Measurements from ENCODE around the gene GFM2.
A peak's percentile ranks its signal among the peaks of the same experiment; 100 is the strongest.
"Not testable (repeated sequence)": the region's sequence is repeated elsewhere in the genome, so short reads cannot be mapped to it uniquely, and the experiment has no call there.

GFM2 gene

DNA sequence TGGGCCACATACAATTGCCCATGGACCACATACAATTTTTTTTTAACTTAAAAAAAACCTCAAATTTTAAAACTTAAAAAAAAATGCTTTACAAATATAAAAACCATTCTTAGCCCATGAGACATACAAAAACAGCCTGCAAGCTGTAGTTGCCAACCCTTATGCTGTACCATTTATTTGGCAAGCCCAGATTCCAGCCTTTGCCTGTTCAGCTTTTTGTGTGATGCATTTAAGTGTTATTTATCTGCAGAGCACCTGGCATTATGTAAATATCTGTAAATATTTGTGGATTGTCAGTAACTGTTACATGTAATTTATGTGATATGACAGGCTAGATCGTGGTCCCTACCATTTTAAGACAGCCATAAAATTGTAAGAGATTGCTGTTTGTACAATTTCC is 49.3 kb downstream of the GFM2 start:
- DNase-seq: no peak

DNA sequence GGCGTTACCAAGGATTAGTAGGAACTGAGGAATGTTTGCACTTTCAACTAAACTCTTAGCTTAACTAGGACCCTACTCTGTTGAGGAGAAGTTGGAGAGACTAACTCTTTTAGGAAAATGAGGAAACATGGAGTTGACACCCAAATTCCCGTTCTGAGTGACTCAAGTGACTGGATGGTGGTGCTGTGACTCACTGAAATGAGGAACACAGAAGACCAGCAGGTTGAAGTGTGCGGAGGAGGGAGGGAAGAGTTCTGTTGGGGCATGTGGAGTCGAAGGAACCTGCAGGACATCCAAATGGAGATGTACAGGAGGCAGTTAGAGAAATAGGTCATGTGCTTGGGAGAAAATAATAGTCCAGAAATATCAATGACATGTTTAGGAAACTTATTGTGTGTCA is 73.7 kb downstream of the GFM2 start:
- DNase-seq: peak; percentile 56 to 69

DNA sequence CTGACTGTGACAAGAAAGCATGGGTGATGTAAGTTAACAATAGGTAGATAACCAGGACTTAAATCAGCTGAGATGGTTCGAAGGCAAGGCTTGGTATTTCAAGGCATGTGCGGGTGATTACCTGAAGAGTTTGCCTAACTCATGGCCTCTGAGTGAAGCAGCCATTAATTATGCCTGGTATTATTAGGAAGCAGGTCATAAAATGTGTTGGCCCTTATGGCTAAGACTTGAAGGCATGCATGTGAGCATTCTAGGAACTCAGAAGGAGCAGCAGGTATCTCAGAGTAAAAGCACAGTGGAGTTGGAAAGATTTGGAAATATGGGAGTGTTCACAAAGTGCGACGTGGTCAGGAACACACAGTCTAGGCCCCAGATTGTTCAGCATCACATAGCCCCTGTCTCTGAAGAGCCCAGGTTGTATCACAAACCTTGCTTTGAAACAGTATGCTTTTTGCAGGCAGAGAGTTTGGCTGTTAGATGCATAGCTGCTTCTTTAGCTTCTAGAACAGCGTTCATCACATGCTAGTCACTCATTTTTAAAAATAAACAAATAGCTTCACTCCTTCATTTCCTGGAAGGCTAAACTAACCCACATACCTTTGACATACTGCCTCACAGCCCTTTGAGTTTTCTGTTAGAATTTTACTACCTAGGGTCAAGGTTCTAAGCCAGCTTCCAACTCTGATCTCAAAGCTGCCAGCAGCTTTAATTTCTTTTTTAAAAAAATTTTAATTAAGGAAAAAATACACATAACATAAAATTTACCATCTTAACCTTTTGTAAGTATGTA is 79.8 kb downstream of the GFM2 start:
- DNase-seq: no peak

DNA sequence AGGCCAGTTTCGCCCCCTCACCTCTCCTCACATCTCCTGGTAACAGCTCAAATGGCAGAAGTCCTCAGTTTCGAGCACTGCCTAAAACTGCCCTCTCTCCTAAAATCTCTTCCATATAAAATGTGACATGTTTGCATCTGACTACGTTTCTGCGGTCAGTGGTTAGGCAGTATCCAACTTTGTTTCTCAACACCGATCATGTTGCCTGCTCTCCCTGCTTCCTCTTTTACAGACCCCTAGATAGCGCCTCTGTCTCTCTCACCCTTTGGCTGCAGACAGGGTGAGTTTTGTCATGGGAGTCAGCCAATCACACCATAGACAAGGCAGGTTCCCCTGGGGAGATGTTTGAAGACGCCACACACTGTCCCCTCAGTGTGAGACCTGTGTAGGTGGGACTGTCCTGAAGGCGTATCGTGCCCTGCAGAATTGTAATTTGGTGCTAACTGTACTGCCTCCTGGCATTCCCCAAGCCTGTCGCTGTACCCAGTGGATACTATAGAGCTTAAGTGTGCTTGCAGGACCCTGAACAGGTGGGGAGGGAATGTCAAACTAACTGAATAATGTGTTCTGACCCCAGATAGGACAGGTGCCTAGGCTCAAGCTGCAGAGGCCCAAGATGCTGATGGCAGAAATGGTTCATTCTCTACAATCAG is 80.8 kb downstream of the GFM2 start:
- DNase-seq: peak; percentile 68 to 83

DNA sequence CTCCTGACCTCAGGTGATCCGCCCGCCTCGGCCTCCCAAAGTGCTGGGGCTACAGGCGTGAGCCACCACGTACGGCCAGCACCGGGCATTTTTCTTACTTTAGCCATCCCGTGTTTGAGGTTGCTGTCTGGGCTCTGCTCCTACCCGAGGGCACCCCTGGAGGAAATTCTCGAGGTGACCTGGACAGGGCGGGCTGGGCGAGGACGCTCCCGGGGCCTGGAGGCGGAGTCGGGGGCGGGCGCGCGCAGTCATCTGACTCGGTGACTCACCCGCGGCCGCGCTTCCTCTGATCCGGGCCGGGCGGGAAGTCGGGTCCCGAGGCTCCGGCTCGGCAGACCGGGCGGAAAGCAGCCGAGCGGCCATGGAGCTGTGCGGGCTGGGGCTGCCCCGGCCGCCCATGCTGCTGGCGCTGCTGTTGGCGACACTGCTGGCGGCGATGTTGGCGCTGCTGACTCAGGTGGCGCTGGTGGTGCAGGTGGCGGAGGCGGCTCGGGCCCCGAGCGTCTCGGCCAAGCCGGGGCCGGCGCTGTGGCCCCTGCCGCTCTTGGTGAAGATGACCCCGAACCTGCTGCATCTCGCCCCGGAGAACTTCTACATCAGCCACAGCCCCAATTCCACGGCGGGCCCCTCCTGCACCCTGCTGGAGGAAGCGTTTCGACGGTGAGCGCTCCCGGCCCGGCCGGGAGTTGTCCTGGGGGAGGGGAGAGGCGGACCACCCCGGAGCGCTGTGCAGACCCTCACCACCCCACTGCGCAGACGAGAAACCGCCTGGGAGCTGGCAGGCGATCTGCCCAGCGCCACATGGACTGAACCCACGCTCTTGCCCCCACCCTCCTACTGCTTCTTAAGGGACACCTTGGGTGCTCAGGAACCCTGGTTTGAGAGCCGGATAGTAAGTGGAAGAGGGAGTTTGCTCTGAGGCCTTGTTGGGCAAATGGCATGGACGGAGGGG is 81.7 kb downstream of the GFM2 start, which contains the start of gene HEXB:
Gene HEXB (plus strand): TSS at position 334 of the 952 bp plus-strand sequence. CDS start 28 bp downstream, at position 362.
- peak; percentile 88 to 93 for DNase-seq

DNA sequence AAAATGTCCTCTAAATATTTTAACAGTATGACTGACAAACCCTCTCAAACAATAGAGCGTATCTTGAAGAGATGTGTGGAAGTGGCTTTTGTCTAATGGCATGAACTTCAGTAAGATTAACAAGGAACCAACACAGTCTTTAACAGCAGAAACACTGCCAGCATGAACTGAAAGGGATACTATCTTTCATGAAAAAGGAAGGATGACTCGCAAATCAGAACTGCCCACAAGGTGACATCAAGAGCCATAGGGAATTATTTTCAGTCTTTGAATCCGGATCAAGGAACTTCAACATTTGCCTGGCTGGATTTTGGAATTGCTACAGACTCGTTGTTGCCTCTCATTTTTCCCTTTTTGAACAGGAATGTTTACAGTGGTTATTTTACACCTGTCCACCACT is 87.0 kb downstream of the GFM2 start:
- peak; percentile 25 to 37 for DNase-seq

DNA sequence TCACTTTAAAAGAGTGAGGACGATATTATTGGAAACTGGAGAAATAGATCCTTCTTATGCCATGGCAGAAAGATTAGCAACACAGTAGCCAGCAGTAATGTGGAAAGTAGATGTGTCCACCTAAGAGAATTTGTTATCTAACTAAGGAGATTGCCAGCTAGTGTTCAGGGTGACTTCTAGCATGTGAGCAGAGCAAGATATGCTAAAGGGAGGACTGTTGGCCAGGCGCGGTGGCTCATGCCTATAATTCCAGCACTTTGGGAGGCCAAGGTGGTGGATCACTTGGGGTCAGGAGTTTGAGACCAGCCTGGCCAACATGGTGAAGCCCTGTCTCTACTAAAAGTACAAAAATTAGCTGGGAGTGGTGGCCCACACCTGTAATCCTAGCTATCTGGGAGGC is 87.6 kb downstream of the GFM2 start:
- DNase-seq: not testable (repeated sequence)

DNA sequence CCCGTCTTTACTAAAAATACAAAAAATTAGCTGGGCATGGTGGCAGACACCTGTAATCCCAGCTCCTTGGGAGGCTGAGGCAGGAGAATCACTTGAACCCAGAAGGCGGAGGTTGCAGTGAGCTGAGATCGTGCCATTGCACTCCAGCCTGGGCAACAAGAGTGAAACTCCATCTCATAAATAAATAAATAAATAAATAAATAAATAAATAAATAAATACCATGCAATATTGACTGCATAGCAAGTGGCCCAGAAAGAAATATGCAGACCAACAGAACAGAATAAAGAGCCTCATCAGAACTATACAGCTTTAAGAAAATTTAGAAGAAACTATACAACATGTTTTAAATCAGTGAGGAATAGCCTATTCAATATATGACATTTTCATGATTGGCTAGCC is 88.8 kb downstream of the GFM2 start:
- DNase-seq: not testable (repeated sequence)

DNA sequence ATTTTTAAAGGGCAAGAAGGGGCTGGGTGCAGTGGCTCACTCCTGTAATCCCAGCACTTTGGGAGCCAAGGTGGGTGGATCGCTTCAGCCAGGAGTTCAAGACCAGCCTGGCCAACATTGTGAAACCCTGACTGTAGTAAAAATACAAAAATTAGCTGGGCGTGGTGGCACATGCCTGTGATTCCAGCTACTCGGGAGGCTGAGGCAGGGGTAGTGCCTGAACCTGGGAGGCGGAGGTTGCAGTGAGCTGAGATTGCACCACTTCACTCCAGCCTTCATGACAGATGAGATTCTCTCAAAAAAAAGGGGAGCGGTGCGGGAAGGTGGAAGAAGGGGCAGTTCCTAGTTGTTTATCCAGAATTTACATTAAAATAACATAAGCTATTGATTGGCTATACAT is 90.5 kb downstream of the GFM2 start:
- DNase-seq: not testable (repeated sequence)

DNA sequence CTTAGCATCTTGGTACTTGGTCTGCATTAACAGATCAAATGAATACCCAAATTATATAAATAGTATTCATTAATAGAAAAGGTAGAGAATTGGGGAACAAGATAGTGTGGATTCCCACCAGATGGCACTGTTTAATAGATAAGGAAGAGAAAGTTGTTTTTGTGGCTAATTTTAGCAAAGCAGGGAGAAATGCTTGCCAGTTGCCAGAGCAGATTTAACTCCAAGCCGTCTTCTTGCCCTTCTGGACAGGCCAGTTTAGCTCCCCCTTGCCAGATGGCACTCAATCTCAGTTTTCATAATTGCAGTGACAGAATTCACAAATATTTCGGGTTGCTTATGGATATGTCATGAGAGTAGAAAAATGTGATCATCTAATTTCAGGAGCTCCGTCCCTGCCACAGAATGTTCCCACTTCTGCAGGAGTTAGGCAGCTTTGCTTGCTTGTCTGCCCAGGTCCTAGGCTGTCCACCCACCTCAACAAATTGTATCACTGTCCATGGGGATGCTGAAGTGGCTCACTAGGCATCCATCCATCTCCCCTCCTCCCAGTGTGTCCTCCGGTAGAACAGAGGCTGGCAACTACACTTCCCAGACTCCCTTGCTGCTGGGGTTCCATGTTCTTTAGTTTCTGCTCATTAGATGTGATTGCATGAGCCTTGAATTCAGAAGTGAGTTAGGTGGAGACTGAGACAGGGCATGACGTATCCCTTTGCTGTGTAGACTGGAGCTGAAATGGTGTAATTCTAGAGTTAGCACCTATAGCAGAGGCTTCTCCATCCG is 93.7 kb downstream of the GFM2 start:
- DNase-seq: peak; percentile 41 to 52

DNA sequence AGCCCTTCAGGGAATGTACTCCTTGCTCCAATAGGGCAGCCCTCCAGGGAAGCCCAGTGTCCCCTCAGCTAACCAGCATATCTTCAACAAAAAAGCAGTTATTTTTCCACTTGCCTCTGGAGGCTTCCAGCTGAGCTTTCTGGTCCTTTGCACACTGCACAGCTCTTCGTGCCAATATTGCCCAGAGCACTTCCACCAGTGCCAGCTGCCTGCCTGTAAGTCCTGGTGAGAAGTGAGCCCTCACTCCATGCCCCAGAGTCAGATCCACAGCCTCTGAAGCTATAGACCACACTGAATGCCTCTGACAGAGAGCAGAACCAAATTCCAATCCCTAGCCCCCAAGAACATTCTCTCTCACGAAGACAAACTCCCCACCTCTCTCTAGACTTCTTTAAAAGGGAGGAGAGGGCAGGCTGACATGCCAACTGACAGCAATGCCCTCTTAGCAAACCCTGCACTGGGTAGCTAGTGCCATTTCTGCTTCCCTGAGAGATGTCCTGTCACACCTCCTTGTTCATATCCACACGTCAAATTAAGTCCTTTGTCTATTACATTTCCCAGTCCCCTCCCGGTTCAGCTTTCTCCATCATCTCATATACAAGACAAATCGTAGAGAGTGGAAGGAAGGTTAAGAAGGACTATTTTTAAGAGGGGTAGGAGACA is 94.6 kb downstream of the GFM2 start:
- no peak for DNase-seq

Data from inflammatory macrophage treated with lipopolysaccharide for 1 hour (primary cell).